GM12892 (cell line): ENCODE results near the gene DGCR2.

ENCODE experiments used
- POLR2A ChIP-seq: IDR thresholded peaks from 2 replicates; pipeline ENCODE4 v1.6.1; 2011; ENCODE audit warnings: low read depth, low read length, control low read depth
- POLR2AphosphoS5 ChIP-seq: IDR thresholded peaks from 2 replicates; pipeline ENCODE4 v1.6.1; 2011; ENCODE audit warnings: low read depth, low read length, control low read depth
- TAF1 ChIP-seq: IDR thresholded peaks from 2 replicates; pipeline ENCODE4 v1.6.1; 2011; ENCODE audit warnings: low read depth, mild to moderate bottlenecking, control low read depth, low read length, borderline replicate concordance

DNA sequence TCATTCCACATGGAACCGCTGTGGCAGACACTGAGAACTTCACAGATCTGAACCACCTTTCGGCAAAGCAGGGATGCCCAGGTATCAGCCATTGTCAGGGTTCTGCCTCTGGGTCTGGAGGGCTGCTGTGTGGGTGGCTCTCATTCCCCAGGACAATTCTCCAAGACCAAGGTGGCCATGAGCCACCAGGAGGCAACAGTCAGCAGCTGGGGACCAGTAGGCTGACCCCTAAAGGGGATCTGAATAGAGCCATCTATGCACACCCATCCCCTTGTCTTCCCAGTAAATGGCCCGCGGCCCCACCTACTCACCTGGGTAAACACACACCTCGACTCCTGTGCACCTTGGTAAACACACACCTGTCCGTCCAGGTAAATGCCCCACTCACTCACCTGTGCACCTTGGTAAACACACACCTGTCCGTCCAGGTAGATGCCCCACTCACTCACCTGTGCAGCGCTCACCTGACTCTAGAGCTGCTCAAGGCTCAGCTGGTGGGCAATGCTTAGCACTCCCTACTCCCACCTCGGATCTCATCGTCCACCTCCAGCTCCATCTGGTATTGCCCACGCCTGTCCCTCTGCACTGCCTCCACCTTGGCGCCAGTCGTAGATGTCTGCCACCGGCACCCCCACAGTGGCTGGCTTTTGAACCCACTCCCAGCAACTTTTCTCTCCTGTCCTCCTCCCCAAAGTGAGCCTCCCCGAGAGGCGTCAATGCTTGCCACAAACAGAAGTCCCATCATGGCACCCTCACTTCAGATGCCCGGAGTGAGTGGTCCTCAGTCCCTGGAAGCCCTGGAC is 46.1 kb upstream of the DGCR2 start:
- TF ChIP-seq POLR2A (no peak), POLR2AphosphoS5 (no peak), TAF1 (no peak)
